Fibroblast of mammary gland (primary cell): ENCODE results near the gene CFHR2.

Experiments used
- DNase-seq: peaks from one replicate; pipeline ENCODE4 v3.0.0-alpha.2; 2010; ENCODE audit warnings: low read depth
- H3K4me3 ChIP-seq: 2 replicates; pipeline ENCODE4 v1.5.1; 2011; ENCODE audit warnings: low read depth, mild to moderate bottlenecking, low read length, moderate library complexity; ENCODE audit not compliant: control insufficient read depth
- TF ChIP-seq, protein P1 (sequence below): conservative IDR thresholded peaks from 2 replicates; pipeline ENCODE4 v1.5.1; 2011; ENCODE audit warnings: low read depth, low read length, inconsistent platforms; ENCODE audit not compliant: control insufficient read depth, insufficient read depth

Gene CFHR2

GRCh38 chr1:196951711-196952394 lies 8.3 kb downstream of the CFHR2 start:
- no peak overlapping the region for H3K4me3 ChIP-seq
- DNase-seq: peak; percentile 5
- TF ChIP-seq, protein P1, sequence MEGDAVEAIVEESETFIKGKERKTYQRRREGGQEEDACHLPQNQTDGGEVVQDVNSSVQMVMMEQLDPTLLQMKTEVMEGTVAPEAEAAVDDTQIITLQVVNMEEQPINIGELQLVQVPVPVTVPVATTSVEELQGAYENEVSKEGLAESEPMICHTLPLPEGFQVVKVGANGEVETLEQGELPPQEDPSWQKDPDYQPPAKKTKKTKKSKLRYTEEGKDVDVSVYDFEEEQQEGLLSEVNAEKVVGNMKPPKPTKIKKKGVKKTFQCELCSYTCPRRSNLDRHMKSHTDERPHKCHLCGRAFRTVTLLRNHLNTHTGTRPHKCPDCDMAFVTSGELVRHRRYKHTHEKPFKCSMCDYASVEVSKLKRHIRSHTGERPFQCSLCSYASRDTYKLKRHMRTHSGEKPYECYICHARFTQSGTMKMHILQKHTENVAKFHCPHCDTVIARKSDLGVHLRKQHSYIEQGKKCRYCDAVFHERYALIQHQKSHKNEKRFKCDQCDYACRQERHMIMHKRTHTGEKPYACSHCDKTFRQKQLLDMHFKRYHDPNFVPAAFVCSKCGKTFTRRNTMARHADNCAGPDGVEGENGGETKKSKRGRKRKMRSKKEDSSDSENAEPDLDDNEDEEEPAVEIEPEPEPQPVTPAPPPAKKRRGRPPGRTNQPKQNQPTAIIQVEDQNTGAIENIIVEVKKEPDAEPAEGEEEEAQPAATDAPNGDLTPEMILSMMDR: no peak

DNA sequence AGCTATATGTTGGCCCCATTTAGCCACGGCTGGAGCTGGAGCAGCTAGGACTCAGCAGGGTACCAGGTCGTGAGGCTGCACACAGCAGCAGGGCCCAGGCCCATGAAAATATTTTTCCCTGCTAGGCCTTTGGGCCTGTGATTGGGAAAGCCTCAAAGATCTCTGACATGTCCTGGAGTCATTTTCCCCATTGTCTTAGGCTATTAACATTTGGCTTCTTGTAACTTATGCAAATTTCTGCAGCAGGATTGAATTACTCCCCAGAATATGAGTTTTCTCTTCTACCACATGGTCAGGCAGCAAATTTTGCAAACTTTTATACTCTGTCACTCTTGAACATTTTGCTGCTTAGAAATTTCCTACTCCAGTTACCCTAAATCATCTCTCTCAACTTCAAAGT lies 11.2 kb downstream of the CFHR2 start:
- no peak overlapping the region for H3K4me3 ChIP-seq
- no peak for DNase-seq
- TF ChIP-seq, protein P1: no peak

DNA sequence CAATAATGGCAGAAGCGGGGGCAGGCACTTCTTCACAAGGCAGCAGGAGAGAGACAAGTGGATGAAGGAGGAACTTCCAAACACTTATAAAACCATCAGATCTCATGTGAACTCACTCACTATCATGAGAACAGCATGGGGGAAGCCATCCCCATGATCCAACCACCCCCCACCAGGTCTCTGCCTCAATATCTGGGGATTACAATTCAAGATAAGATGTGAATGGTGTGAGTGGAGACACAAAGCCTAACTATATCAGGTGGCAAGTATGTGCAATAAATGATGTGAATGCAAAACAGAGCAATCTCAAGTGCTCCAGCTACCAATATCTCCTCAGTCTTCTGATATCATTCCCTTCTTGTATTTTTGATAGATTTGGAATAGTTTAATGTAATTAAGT lies 12.4 kb downstream of the CFHR2 start:
- TF ChIP-seq, protein P1: no peak
- H3K4me3 ChIP-seq: no peak overlapping the region
- DNase-seq: no peak

- TF ChIP-seq, protein P1: no peak
- DNase-seq: no peak
- H3K4me3 ChIP-seq: no peak overlapping the region
Observed at GRCh38 chr1:196960854-196961253, 17.3 kb downstream of the CFHR2 start.

DNA sequence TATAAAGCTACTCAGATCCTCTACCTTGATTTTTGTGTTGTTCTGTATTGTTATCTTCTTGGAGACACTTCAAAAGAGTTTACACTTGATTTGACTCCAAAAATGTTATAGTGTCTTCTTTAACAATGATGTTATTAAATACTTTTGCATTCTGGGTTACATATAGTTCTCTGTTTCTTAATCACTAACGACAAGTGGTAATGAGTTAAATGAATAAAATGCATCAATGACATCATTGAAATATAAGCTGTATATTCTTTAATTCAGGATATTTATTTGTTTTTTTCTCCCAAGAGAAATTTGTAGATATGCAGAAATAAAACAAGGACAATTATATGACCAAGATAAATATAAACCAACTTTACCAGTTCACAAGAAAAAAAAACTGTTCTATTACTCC lies 26.6 kb downstream of the CFHR2 start:
- no peak for DNase-seq

DNA sequence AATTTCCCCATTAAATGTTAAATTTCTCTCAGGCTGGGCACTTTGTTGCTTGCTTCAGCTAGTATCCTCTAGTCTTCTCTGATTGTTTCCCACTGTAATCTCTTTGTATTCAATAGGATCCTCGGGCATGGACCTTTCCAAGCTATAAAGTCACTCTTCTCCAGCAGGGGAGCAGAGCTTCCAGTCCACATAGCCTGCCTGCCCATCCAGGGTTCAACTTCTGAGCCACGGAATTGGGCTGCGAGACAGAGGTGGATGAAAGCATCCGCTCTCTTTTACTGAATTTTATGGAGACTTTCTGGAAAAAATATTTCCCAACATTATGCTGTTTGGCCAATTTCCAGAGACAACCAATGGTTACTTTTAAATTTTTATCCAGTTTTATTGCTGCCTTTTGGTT lies 32.7 kb downstream of the CFHR2 start:
- TF ChIP-seq, protein P1: no peak
- no peak for DNase-seq
- no peak overlapping the region for H3K4me3 ChIP-seq

More for the DNA sequence above, 26.6 kb downstream of the CFHR2 start:
- TF ChIP-seq, protein P1: no peak
- H3K4me3 ChIP-seq: no peak overlapping the region

DNA sequence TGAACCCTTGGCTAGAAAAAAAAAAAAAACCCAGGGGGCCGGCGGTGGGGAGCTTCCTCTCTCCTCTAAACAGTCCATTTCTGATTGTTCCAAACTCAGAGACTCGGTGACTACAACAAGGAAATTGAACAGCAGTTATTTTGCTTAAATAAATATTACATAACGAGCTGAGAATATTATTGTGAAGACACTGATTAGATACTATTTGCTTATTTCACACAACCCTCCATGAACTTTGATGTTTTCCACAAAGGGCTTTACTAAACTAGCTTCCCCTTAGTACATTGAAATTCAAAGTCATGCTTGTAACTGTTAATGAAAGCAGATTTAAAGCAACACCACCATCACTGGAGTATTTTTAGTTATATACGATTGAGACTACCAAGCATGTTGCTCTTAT lies 33.7 kb downstream of the CFHR2 start, which contains the start of gene CFHR5:
Gene CFHR5 (plus strand): TSS at position 279 of the 400 bp plus-strand sequence. CDS start 109 bp downstream, at position 388.
- TF ChIP-seq, protein P1: no peak
- H3K4me3 ChIP-seq: no peak within 1 kb of the TSS
- DNase-seq: no peak
